OCI-LY1 (cell line): Measurements from ENCODE around the gene NUP210.

ENCODE experiments used
- H2AFZ ChIP-seq: fragments of 200-600 bp; sonication (generic), shearing (Covaris generic); 2 replicates; pipeline ENCODE4 v1.6.0; 2014; ENCODE audit warnings: antibody characterized with exemption, mild to moderate bottlenecking, low read length
- H3F3A ChIP-seq: fragments of 200-600 bp; sonication (generic), shearing (Covaris generic); 2 replicates; pipeline ENCODE4 v1.6.0; 2014; ENCODE audit warnings: mild to moderate bottlenecking, antibody characterized with exemption, low read length, moderate library complexity; ENCODE audit not compliant: insufficient read depth
- H3K27ac ChIP-seq: fragments of 200-600 bp; sonication (generic); 2 replicates; pipeline ENCODE4 v1.5.1; 2014; ENCODE audit warnings: low read length, mixed run types, mild to moderate bottlenecking, low read depth; ENCODE audit not compliant: poor library complexity, severe bottlenecking
- H3K27me3 ChIP-seq: fragments of 200-600 bp; sonication (generic); 2 replicates; pipeline ENCODE4 v1.6.0; 2014; ENCODE audit warnings: antibody characterized with exemption, mild to moderate bottlenecking, low read length, moderate library complexity; ENCODE audit not compliant: insufficient read depth
- H3K36me3 ChIP-seq: fragments of 200-600 bp; sonication (generic); 2 replicates; pipeline ENCODE4 v1.6.1; 2014; ENCODE audit warnings: mild to moderate bottlenecking, antibody characterized with exemption, low read length, moderate library complexity, mixed read lengths; ENCODE audit not compliant: insufficient read depth
- H3K4me1 ChIP-seq: fragments of 200-600 bp; sonication (generic); 2 replicates; pipeline ENCODE4 v1.5.1; 2014; ENCODE audit warnings: mild to moderate bottlenecking, low read length, moderate library complexity; ENCODE audit not compliant: insufficient read depth, severe bottlenecking
- H3K4me2 ChIP-seq: fragments of 200-600 bp; sonication (generic), shearing (Covaris generic); 2 replicates; pipeline ENCODE4 v1.6.1; 2014; ENCODE audit warnings: low read length
- H3K4me3 ChIP-seq: fragments of 200-600 bp; sonication (generic); 2 replicates; pipeline ENCODE4 v1.5.1; 2014; ENCODE audit warnings: low read length, low read depth, mild to moderate bottlenecking, mixed read lengths; ENCODE audit not compliant: poor library complexity, severe bottlenecking
- H3K79me2 ChIP-seq: fragments of 200-600 bp; shearing (Covaris generic); 2 replicates; pipeline ENCODE4 v1.6.1; 2016; ENCODE audit warnings: mixed run types, low read length, mixed read lengths; ENCODE audit not compliant: insufficient read depth
- H3K9ac ChIP-seq: fragments of 200-600 bp; sonication (generic), shearing (Covaris generic); 2 replicates; pipeline ENCODE4 v1.6.1; 2014; ENCODE audit warnings: mild to moderate bottlenecking, low read length, mixed read lengths
- H3K9me2 ChIP-seq: fragments of 200-600 bp; sonication (generic), shearing (Covaris generic); 2 replicates; pipeline ENCODE4 v1.6.1; 2014; ENCODE audit warnings: low read depth, mild to moderate bottlenecking, low read length, mixed read lengths
- H3K9me3 ChIP-seq: fragments of 200-600 bp; shearing (Covaris generic); 2 replicates; pipeline ENCODE4 v1.6.1; 2014; ENCODE audit warnings: low read length, mixed read lengths
- H4K20me1 ChIP-seq: fragments of 200-600 bp; sonication (generic), shearing (Covaris generic); 2 replicates; pipeline ENCODE4 v1.6.0; 2016; ENCODE audit warnings: mild to moderate bottlenecking, low read length; ENCODE audit not compliant: insufficient read depth
- EZH2 ChIP-seq: fragments of 200-600 bp; sonication (generic), shearing (Covaris generic); IDR thresholded peaks from 2 replicates; pipeline ENCODE4 v1.8.0; 2017; ENCODE audit warnings: borderline replicate concordance, mixed run types, mild to moderate bottlenecking, antibody characterized with exemption, low read length, moderate library complexity, mixed read lengths
- TF ChIP-seq, protein P1 (sequence below): fragments of 200-600 bp; sonication (generic), shearing (Covaris generic); IDR thresholded peaks from 2 replicates; pipeline ENCODE4 v1.5.1; 2017; ENCODE audit warnings: mild to moderate bottlenecking, antibody characterized with exemption, low read length, moderate library complexity, mixed read lengths

Gene NUP210

DNA sequence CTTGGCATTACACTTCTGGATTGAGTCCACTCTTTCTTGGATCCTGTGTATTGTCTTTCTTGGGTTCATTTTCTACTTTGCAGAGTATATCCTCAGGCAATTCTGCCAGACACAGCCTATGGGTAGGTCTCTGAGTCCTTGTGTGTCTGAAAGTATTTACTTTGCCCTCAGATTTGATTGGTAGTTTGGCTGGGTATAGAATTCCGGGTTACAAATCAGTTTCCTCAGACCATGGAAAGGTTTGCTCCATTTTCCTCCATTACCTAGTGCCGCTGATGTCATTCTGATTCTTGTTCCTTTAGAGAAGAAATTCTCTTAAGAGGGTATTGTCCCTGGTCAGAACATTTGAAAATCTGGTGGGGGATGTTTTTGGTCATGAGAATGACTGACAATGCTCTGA, 133.2 kb downstream of the NUP210 start:
- peaks cover 4% of the 10 kb centered on the region; the same call in 1 of the 2 replicates for H3K36me3 ChIP-seq
- no peaks in the 10 kb centered on the region for H4K20me1 ChIP-seq
- H3K27ac ChIP-seq = no peak overlapping the region
- H3K4me2 ChIP-seq = no peak overlapping the region
- no peak overlapping the region for H3K9ac ChIP-seq
- no peaks in the 10 kb centered on the region for H3K9me2 ChIP-seq
- no peaks in the 10 kb centered on the region for H3K79me2 ChIP-seq
- no peak overlapping the region for H2AFZ ChIP-seq
- H3K27me3 ChIP-seq = peaks cover 25% of the 10 kb centered on the region; the same call in 1 of the 2 replicates
- TF ChIP-seq EZH2 = no peak
- TF ChIP-seq, protein P1, sequence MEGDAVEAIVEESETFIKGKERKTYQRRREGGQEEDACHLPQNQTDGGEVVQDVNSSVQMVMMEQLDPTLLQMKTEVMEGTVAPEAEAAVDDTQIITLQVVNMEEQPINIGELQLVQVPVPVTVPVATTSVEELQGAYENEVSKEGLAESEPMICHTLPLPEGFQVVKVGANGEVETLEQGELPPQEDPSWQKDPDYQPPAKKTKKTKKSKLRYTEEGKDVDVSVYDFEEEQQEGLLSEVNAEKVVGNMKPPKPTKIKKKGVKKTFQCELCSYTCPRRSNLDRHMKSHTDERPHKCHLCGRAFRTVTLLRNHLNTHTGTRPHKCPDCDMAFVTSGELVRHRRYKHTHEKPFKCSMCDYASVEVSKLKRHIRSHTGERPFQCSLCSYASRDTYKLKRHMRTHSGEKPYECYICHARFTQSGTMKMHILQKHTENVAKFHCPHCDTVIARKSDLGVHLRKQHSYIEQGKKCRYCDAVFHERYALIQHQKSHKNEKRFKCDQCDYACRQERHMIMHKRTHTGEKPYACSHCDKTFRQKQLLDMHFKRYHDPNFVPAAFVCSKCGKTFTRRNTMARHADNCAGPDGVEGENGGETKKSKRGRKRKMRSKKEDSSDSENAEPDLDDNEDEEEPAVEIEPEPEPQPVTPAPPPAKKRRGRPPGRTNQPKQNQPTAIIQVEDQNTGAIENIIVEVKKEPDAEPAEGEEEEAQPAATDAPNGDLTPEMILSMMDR = no peak
- no peaks in the 10 kb centered on the region for H3F3A ChIP-seq
- H3K4me3 ChIP-seq = no peak overlapping the region
- H3K4me1 ChIP-seq = no peaks in the 10 kb centered on the region
- H3K9me3 ChIP-seq = peaks cover 20% of the 10 kb centered on the region

DNA sequence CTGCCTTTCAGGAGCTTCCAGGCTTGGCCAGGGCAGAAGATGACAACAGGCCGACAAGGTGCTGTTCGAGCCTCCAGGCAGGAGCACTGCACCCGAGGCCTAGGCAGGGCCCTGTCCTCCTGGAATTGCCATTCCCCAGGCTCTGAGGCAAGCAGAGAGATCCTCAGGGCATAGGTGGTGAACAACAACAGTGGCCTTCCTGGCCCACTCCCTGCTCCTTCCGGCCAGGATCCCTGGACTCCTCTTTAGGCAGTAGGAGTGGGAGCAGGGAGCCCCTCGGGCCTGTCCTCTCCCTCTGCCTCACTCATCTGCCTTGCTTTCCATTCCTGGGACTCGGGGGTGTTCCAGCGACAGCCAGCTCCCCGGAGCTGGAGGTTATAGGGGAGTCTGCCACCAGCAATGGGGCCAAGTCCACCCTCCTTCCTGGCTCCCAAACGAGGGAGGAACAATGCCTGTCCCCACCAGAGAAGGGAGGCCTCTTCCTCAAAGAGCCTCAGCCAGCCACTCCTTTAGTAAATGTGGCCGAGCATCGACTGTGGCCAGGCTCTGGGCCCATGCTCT, 135.0 kb downstream of the NUP210 start:
- H3K9me3 ChIP-seq = peaks cover 20% of the 10 kb centered on the region
- H3K4me2 ChIP-seq = no peak overlapping the region
- TF ChIP-seq EZH2 = no peak
- TF ChIP-seq, protein P1 = no peak
- no peak overlapping the region for H3K4me3 ChIP-seq
- no peak overlapping the region for H3K27ac ChIP-seq
- no peaks in the 10 kb centered on the region for H3K79me2 ChIP-seq
- no peaks in the 10 kb centered on the region for H3K4me1 ChIP-seq
- no peak overlapping the region for H3K9ac ChIP-seq
- H3F3A ChIP-seq = no peaks in the 10 kb centered on the region
- H3K9me2 ChIP-seq = no peaks in the 10 kb centered on the region
- peaks cover 25% of the 10 kb centered on the region; the same call in 1 of the 2 replicates for H3K27me3 ChIP-seq
- peaks cover 4% of the 10 kb centered on the region; the same call in 1 of the 2 replicates for H3K36me3 ChIP-seq
- no peaks in the 10 kb centered on the region for H4K20me1 ChIP-seq
- H2AFZ ChIP-seq = no peak overlapping the region

DNA sequence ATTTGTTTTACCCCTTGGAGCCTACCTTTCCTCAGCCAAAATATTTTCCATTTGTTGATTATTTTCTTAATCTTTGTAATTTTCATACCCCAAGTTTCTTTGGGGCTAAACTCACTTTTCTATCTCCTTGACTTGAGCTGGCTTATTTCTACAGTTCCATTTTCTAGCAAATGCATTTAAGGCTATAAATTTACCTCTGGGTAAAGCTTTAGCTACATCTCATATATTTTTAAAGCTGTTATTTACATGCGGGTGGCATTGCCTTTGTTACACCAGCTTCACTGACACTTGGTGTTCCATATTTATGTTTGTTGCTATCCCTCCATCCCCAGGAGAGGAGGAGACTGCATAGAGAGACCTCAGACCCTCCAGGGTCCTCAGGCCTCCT, 136.3 kb downstream of the NUP210 start:
- H3F3A ChIP-seq = no peaks in the 10 kb centered on the region
- H3K79me2 ChIP-seq = no peaks in the 10 kb centered on the region
- no peak overlapping the region for H3K4me2 ChIP-seq
- TF ChIP-seq EZH2 = no peak
- TF ChIP-seq, protein P1 = no peak
- no peaks in the 10 kb centered on the region for H3K4me1 ChIP-seq
- peaks cover 20% of the 10 kb centered on the region for H3K9me3 ChIP-seq
- no peak overlapping the region for H3K27ac ChIP-seq
- H4K20me1 ChIP-seq = no peaks in the 10 kb centered on the region
- no peak overlapping the region for H3K4me3 ChIP-seq
- peaks cover 4% of the 10 kb centered on the region; the same call in 1 of the 2 replicates for H3K36me3 ChIP-seq
- H3K9me2 ChIP-seq = no peaks in the 10 kb centered on the region
- no peak overlapping the region for H2AFZ ChIP-seq
- H3K9ac ChIP-seq = no peak overlapping the region
- peaks cover 21% of the 10 kb centered on the region; the same call in 1 of the 2 replicates for H3K27me3 ChIP-seq
